GM18861 (cell line): ENCODE results near the gene RAB12.
"Not testable (repeated sequence)": the region's sequence is repeated elsewhere in the genome, so short reads cannot be mapped to it uniquely, and the experiment has no call there.

Experiments
- ATAC-seq: cut with Tn5 transposase; IDR thresholded peaks from one replicate; pipeline ENCODE4 v1.9.1; 2021; ENCODE audit not compliant: unreplicated experiment

The RAB12 gene, protein sequence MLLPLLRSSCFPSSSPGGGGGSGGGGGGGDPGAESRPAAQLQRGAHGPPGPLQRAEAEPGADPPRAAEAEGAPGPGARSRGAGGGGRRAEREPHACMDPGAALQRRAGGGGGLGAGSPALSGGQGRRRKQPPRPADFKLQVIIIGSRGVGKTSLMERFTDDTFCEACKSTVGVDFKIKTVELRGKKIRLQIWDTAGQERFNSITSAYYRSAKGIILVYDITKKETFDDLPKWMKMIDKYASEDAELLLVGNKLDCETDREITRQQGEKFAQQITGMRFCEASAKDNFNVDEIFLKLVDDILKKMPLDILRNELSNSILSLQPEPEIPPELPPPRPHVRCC

DNA sequence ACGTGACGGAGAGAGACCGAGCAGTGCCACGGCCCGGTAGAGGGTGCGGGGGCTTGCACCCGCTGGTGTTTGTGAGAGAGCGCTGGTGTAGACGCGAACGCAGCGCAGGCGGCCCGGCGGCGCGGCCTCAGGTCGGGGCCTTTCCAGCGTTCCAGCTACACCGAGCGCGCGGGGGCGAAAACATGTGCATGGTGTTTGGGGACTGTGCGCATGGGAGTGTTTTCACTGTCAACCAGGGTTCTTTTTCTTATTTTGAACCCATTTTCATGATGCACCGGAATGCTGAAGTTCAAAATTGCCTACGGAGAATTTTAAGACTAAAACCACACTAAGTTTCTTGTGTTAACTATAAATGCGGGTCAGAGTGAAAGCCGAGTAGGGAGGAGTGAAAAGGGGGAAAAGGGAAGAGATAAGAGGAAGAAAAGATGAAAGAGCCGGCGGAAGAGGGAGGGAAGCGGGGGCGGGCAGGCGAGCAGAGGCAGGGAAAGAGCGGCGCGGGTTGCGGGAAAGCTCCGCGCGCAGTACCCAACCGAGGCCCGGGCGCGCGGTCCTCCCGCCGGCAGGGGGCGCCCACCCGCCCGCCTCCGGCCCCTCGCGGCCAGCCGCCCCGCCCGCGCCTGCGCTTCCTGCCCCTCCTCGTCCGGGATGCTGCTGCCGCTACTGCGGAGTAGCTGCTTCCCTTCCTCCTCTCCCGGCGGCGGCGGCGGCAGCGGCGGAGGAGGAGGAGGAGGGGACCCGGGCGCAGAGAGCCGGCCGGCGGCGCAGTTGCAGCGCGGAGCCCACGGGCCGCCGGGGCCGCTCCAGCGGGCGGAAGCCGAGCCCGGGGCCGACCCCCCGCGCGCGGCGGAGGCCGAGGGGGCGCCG lies at the start of gene RAB12:
RAB12 (plus strand) TSS at position 643 of the 864 bp plus-strand sequence; CDS start at position 646, 3 bp downstream.
- ATAC-seq = peak; percentile 49

DNA sequence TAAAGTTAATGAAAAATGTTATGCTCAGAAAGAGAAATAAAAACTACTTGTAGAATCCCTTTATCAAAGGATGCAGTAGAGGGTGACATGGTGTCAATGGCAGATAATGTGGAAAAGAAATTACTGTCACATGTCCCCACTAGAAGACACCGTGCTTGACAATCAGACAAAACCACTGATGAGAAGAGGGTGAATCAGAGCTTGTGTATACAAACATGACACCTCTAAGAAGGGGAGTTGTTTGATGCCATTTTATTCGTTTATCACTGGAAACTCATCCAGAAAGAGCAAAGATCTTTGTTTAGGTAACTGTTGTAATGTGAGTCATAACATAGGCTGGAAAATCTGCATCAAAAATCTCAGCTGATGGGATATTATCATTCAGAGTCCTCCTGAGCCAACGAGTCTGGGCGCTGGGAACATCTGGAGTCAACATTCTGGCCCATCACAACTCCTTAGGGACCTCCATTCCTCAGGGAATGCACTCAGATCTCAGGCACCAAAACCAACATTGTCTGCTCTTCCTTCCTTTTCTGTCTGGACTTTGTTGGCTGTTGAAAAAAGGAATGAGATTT lies 49.5 kb upstream of the RAB12 start:
- no peak for ATAC-seq

DNA sequence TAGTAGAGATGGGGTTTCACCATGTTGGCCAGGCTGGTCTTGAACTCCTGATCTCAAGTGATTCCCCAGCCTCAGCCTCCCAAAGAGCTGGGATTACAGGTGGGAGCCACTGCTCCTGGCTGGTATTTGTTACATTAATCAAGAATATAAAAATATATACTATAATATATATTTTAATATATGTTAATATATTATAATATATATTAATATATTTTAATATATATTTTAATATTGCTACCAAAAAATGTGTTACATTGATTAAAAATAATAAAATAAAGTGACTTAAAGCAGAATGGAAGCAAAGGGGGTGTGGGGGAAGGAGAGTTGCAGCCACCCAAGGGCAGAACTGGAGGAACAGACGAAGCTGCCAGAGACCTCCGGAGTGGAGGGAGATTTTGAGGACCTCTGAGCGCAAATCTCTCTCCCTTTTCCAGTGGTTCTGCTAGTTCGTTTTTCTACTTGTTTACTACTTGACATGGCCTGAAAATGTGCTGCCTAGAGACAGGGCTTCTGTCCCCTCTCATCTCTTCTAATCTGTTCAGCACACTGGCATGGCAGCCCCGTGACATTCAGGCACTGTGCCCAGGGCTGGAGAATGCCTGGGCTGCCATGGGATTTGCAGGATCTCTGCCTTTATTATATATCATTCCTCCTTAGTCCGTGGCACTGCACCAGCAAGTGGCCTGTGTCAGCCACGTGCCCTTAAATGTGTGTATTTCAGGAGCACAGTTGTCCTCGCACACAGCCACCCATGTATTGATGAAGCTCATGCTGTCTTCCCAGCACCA lies 47.9 kb upstream of the RAB12 start:
- ATAC-seq = no peak

- ATAC-seq = no peak
These were observed 47.2 kb upstream of the RAB12 start for GRCh38 chr18:8562070-8562469.

DNA sequence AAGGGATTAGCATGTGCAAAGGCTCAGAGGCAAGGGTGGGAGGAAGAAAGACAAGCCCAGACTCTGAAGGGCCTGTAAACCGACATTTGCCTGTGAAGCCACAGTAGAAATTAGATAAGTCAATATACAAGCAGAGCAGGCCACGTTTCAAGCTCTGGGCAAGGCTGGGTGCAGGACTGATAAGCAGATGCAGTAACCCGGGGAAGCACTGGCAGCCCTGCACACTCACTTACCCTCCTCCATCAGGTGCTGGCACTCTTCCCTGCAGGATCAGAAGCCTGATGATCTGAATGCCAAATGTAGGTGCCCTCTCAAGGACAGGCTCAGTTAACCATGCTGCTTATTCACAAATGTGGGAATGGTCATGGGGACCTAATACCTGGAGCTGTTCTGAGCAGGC lies 46.3 kb upstream of the RAB12 start:
- no peak for ATAC-seq

- no peak for ATAC-seq
These were observed 37.8 kb upstream of the RAB12 start for GRCh38 chr18:8571399-8571798.

DNA sequence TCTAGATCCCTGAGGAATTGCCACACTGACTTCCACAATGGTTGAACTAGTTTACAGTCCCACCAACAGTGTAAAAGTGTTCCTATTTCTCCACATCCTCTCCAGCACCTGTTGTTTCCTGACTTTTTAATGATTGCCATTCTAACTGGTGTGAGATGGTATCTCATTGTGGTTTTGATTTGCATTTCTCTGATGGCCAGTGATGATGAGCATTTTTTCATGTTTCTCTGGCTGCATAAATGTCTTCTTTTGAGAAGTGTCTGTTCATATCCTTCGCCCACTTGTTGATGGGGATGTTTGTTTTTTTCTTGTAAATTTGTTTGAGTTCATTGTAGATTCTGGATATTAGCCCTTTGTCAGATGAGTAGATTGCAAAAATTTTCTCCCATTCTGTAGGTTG lies 35.5 kb upstream of the RAB12 start:
- ATAC-seq = not testable (repeated sequence)

- no peak for ATAC-seq
These were observed 24.4 kb upstream of the RAB12 start for GRCh38 chr18:8584798-8585197.

- no peak for ATAC-seq
These were observed 22.3 kb upstream of the RAB12 start for GRCh38 chr18:8586941-8587340.

- no peak for ATAC-seq
These were observed 13.8 kb upstream of the RAB12 start for GRCh38 chr18:8595445-8595844.

DNA sequence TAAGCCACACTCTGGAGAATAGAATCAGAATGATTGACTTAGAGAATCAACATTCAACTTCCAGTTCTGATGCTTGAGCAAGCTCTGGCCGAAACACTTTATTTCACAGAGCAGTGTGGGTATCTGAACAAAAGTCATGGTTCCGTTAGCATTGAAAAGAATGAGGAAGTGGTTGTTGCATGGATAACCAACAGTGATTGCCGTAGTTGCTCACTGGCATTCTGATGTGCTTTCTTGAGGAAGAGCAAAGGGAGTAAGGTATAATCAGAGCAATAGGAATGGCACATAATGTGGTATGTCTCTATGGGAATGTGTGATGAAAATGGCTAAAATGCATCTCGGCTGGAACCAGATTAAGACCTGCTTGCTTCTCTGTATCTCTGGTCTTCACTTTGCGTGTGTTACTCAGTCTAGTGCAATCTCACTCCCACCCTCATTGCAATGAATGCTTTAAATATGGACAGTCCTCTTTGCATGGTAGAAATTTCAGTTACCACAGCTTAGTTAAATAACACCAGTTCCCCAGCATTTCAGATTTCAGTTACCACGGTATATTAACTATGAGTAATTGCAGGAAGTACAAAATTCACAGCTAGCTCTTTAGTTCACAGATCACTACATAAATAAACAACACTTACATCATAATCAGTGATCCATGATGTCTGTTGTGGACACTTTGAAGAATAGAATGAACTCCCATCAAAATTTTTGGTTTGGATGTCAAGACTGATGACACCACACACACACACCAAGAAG lies 7.8 kb upstream of the RAB12 start:
- ATAC-seq = peak; percentile 53

DNA sequence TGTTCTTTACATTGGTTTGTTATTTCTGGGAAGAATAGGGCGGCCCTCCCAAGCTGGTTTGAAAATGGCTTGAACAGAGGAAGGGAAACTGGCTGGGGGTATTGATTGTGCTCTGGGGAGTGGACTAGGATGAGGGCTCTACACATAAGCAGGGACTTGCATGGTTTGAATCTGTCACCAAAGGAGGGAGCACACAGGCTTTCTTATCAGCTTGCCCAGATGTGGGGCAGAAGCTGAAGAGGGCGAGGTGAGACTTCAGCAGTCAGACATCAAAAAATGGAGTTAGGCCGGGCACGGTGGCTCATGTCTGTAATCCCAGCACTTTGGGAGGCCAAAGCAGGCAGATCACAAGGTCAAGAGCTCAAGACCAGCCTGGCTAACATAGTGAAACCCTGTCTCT lies 7.2 kb upstream of the RAB12 start:
- ATAC-seq = no peak

DNA sequence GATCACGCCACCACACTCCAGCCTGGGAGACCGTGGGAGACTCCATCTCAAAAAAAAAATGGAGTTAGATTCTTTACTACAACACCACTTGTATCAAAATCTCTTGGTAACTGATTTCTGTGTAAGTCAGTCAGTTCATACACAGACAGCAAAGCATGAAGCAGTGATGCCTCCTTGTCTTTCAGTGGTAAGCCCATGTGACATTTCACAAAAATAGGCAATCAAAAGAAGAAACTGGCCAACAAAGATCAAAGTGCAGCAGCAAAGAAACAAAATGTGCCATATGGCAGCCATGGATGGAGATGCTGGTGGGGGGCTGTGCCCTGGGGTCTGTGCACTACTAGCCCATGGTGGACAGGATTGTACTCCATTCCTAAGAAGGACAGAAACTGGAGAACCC lies 6.7 kb upstream of the RAB12 start:
- ATAC-seq = no peak

GRCh38 chr18:8603663-8604520 lies 5.3 kb upstream of the RAB12 start:
- peak; percentile 23 for ATAC-seq

DNA sequence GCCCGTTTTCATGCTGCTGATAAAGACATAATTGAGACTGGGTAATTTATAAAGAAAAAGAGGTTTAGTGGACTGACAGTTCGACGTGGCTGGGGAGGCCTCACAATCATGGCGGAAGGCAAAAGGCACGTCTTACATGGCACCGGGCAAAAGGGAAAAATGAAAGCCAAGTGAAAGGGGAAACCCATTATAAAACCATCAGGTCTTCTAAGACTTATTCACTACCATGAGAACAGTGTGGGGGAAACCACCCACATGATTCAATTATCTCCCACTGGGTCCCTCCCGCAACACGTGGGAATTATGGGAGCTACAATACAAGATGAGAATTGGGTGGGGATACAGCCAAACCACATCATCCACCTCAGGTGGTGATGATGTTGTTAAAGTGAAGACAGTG lies 3.3 kb upstream of the RAB12 start:
- ATAC-seq = no peak

DNA sequence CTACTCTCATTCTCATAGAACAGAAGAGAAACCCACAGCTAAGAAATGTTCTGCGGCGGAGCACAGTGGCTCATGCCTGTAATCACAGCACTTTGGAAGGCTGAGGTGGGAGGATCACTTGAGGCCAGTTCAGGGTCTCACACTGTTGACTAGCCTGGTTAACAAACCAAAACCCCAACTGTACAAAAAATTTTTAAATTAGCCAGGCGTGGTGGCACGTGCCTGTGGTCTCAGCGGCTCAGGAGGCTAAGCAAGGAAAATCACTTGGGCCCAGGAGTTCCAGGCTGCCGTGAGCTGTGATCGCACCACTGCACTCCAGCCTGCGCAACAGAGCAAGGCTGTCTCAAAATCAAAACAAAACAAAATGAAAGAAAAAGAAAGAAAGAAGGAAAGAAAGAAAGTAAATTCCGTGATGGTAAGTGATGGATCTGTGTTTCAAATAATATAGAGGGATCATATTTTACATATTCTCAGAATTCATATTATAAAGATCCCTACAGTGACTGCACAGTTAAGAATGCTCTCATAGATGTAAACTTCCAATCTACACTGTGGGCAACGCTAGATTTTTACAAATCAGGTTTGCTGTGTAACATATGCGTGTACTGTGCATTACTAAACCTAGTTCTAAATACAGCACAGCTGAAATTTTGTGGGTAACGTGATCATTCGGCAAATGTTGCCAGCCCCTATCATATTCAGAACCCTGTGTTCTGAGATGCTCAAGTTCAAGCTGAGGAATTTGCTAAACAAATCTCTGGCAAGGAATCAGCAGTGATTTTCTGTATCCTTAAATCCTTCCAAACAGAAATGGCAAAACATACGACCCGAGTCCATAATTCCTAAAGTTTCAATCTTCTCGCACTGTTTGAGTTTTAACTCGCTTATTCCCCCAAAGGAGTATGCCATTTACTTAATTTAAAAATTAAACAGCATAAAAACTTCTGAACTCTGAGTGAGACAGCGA lies 1.2 kb upstream of the RAB12 start:
- no peak for ATAC-seq

DNA sequence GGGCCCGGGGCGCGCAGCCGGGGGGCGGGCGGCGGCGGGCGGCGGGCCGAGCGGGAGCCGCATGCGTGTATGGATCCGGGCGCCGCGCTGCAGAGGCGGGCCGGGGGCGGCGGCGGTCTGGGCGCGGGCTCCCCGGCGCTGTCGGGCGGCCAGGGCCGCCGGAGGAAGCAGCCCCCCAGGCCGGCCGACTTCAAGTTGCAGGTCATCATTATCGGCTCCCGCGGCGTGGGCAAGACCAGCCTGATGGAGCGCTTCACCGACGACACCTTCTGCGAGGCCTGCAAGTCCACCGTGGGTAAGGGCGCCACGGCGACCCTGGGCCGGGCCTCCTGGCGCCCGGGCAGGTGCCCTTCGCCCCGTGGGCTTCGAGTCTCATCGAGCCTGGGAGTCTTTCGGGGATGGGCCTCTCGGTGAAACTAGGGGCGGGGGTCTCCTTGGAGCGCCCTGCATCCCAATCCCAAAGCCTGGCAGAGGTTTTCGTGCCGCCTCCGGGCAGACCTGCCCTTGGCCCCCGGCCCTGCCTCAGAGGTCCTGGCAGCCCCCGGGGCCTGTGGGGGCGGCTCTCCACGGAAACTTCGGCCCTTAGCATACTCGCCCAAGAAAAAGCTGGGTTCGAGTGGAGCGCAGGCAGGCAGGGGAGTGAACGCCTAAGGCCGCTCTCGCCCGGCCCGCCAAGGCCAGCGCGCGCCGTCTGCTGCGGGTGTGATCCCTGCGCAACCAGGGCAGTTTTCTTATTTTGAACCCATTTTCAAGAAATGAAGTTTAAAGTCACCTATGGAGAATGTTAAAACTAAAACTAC lies 622 bp downstream of the RAB12 start:
- peak; percentile 4 for ATAC-seq
